Spleen (tissue), 7 donors: ENCODE measurements around the gene INHA.

ENCODE experiments used
- CTCF ChIP-seq, 11 experiments: fragments of 200-600 bp in 7 of 11; fragments of 450-650 bp in 4 of 11; sonication (generic) in 4 of 11; IDR thresholded peaks in 8 of 11; conservative IDR thresholded peaks in 3 of 11; 1 replicate in 7 of 11; 2 replicates in 4 of 11; pipeline versions ENCODE4 v1.4.0 to v1.8.0; 2016 to 2021; ENCODE audit warnings: antibody characterized with exemption in 11 of 11, inconsistent platforms in 4 of 11, mild to moderate bottlenecking in 1 of 11
- POLR2AphosphoS5 ChIP-seq, 3 donors: sonication (generic); formaldehyde crosslinking; IDR thresholded peaks; one replicate each; pipeline ENCODE4 v1.5.1; 2017; ENCODE audit warnings: antibody characterized with exemption in 3 of 3
- donor health status: DM: no; HTN: no; CAD: no; lungs with moderate emphysema.
- donor health status: DM: no; HTN: no; CAD: no.
- donor health status: DM: no; HTN: no; CAD: no.

GRCh38 chr2:219557791-219558785, 14.0 kb upstream of the INHA start:
- no peak for TF ChIP-seq CTCF (IDR thresholded peaks at IDR 0.05 in 8 of 11, conservative IDR thresholded peaks at IDR 0.05 in 3 of 11)
- no peak for TF ChIP-seq POLR2AphosphoS5 (IDR thresholded peaks at IDR 0.05)
